Coronary artery (tissue), 2 donors: ENCODE results near the gene TMEM63B.
"Not testable (repeated sequence)": the region's sequence is repeated elsewhere in the genome, so short reads cannot be mapped to it uniquely, and the experiment has no call there.

Experiments
- DNase-seq: peaks from one replicate; pipeline ENCODE4 v3.0.0-alpha.2; 2017; ENCODE audit warnings: low spot score
- H3K27ac ChIP-seq, 2 donors: fragments of 200-600 bp; sonication (generic); one replicate each; pipeline ENCODE4 v1.5.1; 2016 to 2019
- H3K4me3 ChIP-seq: fragments of 200-600 bp; sonication (generic); 2 replicates; pipeline ENCODE4 v1.5.1; 2016; ENCODE audit warnings: mild to moderate bottlenecking, moderate library complexity
- TF ChIP-seq, protein P1 (sequence below): fragments of 200-600 bp; sonication (generic); IDR thresholded peaks from one replicate; pipeline ENCODE4 v1.5.1; 2019; ENCODE audit warnings: antibody characterized with exemption

TMEM63B gene

DNA sequence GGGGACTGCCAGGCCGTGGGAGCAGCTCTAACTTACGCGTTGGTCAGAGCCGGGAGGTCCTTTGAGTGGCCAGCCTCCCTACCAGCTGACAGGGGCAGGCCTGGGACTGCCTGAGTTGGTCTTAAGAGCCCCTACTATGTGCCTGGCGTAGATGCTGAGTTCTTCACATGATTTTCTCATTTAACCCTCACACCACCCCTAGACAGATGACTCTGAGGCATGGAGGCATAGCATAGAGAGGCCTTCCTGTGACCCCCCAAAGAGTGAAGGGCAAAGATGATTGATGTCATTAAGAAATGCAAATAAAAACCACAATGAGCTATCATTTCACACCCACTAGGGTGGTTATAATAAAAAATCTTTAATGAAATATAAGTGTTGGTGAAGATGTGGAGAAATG lies 36.9 kb upstream of the TMEM63B start:
- TF ChIP-seq, protein P1, sequence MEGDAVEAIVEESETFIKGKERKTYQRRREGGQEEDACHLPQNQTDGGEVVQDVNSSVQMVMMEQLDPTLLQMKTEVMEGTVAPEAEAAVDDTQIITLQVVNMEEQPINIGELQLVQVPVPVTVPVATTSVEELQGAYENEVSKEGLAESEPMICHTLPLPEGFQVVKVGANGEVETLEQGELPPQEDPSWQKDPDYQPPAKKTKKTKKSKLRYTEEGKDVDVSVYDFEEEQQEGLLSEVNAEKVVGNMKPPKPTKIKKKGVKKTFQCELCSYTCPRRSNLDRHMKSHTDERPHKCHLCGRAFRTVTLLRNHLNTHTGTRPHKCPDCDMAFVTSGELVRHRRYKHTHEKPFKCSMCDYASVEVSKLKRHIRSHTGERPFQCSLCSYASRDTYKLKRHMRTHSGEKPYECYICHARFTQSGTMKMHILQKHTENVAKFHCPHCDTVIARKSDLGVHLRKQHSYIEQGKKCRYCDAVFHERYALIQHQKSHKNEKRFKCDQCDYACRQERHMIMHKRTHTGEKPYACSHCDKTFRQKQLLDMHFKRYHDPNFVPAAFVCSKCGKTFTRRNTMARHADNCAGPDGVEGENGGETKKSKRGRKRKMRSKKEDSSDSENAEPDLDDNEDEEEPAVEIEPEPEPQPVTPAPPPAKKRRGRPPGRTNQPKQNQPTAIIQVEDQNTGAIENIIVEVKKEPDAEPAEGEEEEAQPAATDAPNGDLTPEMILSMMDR: no peak
- Histone ChIP-seq H3K27ac (no peak overlapping the region), H3K4me3 (no peak overlapping the region)
- DNase-seq: no peak

DNA sequence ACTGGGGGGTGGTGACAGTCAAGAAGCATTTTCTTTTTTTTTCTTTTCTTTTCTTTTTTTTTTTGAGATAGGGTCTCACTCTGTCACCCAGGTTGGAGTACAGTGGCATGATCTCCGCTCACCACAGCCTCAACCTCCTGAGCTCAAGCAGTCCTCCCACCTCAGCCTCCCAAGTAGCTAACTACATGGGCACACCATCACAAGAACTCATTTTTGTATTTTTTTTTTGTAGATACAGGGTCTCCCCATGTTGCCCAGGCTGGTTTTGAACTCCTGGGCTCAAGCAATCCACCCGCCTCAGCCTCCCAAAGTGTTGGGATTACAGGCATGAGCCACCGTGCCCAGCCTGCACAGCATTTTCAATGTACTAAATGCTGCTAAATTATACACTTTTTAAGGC lies 36.0 kb upstream of the TMEM63B start:
- not testable (repeated sequence) for H3K27ac ChIP-seq, DNase-seq, H3K4me3 ChIP-seq

DNA sequence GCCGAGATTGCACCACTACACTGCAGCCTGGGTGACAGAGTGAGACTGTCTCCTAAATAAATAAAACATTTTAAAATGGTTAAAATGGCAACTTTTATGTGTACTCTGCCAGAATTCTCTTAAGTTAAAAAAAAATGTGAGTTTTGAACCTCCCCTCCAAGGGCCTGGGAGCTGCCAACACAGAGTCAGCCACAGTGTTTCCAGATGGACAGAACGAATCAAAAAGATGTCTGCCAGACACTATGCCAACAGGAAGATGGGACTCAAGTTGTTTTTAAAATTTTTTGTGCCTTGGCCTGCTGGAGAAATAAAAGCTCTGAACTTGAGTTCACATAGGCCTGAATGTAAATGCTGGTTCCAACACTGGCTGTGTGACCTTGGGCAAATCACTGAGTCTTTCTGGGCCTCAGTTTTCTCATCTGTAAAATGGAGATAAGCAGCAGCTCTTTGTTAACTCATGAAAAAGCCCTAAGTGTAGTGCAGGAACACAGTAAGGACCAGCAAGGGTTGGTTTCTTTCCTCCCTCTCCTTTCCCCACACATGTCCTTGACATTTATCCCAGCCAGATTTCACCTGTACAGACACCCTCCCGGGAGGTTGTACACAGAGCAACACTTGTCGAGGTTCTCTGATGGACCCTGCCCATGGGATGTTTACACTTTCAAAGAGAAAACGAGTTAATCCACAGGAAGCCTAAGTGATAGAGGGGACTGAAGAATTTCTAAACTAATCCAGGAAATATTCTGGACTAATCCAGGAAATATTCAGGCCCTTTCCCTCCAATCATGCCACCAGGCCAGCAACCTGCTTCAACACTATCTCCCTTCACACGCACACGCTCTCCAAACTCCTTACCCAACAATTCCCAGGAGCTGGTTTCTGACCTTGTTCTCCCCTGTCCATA lies 35.1 kb upstream of the TMEM63B start:
- TF ChIP-seq, protein P1: no peak
- no peak overlapping the region for H3K4me3 ChIP-seq
- H3K27ac ChIP-seq: no peak overlapping the region
- no peak for DNase-seq

GRCh38 chr6:44093066-44093465 lies 34.3 kb upstream of the TMEM63B start:
- TF ChIP-seq, protein P1: no peak
- Histone ChIP-seq H3K4me3 (no peak overlapping the region), H3K27ac (no peak overlapping the region)
- no peak for DNase-seq

DNA sequence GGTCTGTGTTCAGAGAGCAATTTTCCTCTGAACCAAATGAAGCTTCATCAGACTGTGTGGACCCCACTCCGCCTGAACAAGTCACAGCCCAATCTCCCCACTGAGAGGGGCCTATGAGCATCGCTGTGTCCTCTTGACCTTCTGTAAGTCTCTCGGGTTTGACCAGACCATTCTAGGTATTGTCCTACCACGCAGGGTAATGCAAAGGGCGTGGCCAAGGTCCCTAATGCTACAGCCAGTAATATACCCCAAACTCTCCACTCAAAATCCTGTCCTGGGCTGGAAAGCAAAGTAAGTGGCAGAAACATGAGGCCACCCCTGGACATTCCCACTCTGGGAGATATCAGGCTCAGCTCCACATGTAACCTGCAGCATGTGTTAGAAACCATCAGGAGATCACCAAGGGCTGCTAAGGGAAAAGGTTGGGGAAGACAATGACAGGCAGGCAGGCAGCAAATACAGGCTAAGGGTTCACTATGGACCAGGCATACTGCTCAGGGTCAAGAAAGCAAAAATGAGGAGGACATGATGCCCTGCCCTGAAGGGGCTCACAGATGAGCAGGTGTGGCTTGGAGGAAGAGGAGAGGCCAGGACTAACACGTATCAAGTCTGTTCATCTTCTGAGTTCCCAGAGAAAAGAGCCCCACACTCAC lies 33.5 kb upstream of the TMEM63B start:
- Histone ChIP-seq H3K27ac (no peak overlapping the region), H3K4me3 (no peak overlapping the region)
- no peak for DNase-seq
- TF ChIP-seq, protein P1: no peak

- Histone ChIP-seq H3K27ac (no peak overlapping the region), H3K4me3 (no peak overlapping the region)
- no peak for DNase-seq
- TF ChIP-seq, protein P1: no peak
Measured at GRCh38 chr6:44094403-44095242, 32.7 kb upstream of the TMEM63B start.

- H3K4me3 ChIP-seq, DNase-seq, H3K27ac ChIP-seq: not testable (repeated sequence)
Measured at GRCh38 chr6:44095243-44095623, 32.1 kb upstream of the TMEM63B start.
